Right hindlimb (tissue), 1 donor: ENCODE measurements around the gene RTL10.

Source experiments
- DNase-seq: peaks from one replicate; pipeline ENCODE4 v3.0.0-alpha.2; 2018

Gene RTL10

DNA sequence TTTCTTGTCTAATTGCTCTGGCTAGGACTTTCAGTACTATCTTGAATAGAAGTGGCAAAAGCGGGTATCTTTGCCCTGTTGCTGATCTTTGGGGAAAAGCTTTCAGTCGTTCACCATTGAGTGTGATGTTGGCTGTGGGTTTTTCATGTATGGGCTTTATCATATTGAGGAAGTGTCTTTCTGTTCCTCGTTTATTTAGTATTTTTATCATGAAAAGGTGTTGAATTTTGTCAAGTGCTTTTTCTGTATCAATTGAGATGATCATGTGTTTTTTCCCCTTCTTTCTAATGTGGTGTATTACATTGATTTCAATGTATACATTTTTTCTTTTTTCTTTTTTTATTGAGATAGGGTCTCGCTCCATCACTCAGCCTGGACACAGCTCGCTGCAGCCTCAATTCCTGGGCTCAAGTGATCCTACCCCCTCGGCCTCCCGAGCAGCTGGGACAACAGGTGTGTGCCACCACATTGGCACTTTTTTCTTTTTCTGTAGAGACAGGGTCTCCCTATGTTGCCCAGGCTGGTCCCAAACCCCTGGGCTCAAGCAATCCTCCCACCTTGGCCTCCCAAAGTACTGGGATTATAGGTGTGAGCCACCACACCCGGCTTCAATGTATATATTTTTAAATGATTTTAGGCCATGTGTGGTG, 5.3 kb upstream of the RTL10 start:
- no peak for DNase-seq

DNA sequence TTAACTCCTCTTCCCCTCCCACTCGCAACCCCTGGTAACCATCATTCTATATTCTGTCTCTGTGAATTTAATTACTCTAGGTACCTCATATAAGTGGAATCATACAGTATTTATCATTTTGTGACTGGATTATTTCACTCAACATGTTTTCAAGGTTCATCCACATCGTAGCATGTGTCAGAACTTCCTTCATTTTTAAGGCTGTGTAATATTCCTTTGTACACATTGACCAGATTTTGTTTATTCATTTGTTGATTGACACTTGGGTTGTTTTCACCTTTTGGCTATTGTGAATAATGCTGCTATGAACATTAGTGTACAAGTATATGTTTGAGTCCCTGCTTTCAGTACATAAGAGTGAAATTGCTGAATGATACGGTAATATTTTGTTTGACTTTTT, 2.7 kb upstream of the RTL10 start:
- no peak for DNase-seq

DNA sequence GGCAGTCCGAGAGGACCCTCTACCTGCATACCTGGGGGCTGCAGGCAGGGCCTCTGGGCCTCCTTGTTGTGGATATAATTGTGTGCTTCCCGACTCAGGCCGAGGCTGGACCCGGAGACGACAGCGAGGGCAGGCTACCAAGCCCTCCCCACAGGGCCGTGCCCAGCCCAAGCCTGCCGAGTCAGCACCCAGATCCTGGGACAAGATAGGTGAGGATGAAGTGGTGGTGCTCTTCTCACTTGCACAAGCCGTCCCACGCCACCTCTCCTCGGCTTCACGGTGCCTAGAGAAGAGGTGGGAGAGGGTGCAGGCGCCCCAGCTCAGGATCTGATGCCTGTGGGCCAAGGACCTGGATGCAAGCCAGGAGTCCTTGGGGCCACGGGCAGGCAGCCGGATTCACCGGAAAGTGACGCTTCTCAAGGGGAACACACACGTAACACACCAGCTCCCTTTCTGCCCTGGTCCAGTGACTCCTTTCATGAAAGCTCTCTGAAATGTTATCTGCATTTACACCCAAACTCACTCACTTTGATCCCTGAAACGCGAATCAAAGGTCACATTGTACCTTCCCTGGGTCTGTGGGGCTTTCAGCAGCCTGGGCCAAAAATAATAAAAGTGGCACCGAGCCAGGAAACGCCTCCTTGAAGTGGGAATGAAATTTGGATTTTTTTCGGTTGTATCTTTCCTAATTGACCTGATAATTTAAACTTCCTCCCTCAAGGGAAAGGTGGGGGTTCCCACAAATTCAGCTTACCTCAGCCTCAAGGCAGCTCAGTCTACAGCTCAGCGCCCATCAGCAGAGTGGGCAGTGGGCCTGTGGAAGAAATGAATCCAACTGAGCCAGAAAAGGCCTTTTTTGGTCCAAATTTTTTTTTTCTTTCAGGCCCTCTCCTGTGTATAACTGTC, 1.1 kb upstream of the RTL10 start:
- peak; percentile 53 for DNase-seq

DNA sequence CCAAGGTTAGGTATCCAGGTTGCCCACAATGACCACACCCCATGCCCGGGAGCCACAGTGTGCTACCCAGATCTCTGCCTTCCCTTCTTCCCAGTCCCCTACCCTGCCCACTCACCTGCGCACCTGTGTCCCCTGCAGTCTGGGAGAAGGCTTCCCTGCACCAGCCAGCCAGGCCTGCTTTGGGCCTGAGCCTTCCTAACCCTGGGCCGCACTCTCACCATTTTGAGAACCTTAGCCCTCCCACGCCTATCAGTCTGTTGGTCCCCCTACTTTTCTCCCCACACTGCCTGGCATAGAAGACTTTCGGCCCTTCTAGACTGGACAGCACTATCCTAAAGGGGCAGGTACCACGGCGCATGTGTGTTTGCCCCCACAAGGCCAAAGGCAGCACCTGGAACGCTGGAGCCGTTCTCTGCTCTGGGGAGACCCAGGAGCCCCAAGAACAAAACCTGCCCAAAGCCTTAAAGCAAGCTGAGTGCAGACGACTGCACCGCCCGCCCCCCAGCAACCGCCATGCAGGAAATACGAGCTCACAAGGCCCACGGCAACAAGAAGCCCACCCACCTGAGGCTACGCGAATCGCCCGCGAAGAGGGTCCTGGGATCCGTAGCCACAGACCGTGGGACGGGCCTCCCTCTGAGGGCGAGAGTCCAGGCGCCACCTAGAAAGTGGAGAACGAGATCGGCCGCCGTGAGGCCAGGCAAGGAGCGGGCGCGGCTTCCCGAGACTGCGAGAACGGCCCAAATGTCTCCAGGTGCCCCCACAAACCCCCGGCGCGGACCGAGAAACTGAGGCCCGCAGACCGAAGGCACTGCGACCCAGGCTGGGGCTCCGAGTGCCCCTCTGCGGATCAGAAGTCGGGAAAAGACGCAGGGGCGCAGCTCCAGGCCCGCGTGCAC, 546 bp downstream of the RTL10 start:
- no peak for DNase-seq

DNA sequence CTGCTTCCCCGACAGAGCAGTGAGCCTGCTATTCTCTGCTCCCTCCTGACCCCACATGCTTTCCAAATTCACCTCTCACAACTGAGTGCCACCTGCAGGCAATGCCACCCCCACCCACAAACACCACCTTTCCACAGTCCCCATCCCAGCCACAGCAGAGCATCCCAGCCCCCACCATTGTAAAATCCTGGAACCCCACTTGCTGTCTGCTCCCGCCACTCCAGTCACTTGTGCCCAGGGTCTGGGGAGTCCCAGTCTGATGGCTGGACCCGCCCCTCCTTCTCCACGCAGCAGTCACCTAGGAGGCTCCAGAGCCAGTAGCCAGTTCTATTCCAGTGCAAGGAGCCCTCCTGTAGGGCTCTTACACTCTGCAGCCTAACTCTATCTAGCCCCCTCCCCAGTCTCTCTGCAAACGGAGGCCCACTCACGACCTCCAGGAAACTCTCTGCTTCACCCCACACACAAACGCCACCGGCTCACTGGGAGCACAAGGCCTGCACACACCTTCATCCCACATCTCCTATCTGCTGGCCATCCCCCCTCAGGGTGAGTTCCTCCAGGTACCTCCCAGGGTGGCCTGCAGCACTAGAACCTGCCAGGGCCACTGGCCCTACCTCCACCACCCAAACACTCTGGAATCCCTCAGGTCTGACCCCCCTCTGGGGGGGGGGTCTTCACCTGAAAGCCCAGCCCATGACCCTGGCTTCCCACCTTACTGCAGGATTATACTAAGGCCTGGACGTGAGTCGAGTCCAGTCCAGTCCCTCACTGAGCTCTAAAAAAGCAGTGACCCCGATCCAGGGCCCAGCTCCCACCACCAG, 1.4 kb downstream of the RTL10 start:
- DNase-seq = peak; percentile 22

DNA sequence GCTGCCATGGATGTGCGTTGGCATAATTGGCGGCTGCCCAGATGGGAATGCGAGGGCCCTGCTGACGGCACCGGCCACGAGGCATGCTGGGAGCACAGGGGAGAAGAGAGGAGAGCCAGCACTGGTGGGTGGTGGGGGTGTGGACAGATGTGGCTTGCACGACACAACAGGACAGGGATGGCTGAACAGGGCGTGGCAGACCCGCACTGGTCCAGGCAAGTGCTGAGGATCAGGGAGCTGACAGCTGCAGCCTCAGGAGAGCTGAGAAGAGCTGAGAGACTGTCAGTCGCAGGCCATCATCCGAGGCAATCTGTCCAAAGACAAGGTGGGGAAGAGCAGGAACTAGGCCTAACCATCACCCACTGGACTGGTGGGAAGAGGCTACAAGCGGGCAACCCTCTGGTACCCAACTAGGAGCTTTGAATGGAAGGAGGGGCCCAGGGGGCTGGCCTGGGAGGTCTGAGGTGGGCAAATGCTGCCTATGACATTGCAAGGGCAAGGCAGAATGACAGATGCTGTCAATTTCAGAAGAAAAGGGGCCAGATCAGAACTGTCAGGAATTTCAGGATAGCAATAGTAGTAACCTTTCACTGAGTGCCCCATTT, 2.4 kb downstream of the RTL10 start:
- DNase-seq = peak; percentile 28

DNA sequence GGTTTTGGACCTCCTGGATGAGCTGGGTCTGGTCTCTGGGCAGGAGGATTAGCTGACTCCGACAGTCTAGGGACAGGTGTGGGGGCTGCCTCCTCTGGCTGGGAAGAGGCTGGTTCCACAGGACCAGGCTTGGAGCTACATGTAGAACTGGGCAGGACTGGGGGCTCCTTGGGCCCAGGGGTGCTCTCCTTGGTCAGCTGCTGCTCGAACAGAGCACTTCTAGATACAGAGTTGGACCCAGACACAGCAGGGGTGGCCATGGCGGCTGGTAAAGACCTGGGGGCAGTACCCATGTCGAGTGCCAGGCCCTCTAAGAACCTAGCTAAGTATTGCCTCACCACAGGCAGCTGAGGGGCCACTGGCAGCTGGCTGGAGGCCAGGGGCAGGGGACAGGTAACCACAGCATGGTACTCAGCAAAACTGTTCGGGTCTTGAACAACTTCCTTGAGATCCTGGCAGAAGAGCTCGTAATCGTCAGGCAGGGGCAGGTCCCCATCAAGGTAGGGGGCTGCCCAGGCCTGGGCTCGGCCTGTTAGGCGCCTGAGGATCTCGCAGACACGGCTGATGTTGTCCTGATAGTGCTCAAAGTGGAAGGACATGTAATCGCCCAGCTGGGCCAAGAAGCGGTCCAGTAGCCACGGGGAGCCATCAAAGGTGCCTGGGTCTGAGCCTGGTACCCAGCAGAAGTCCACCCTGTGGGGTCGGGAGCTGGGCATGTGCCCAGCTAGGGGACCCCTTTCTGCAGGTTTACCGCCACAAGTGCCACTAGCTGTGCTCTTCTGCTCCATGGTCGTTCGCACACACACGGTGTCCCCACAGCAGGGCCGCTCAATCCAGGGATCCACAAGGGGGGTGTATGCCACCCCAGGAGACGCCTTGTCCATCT, 3.1 kb downstream of the RTL10 start:
- DNase-seq = no peak

DNA sequence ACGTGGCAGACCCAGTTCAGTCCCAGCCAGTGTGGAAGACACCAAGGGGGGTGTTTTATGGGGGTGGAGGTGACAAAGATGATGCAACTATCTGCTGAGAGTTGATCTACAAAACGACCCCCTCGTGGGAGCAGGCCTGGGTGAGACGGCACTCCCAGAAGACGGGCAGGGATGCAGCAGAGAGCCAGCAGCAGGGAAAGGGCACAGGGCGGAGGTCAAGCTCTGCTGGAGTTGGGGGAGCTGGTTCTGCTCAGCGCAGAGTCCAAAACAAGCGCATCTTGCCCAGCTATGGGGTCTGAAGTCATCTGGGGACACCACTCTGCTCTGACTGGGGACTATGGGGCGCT, 3.9 kb downstream of the RTL10 start:
- DNase-seq = no peak

DNA sequence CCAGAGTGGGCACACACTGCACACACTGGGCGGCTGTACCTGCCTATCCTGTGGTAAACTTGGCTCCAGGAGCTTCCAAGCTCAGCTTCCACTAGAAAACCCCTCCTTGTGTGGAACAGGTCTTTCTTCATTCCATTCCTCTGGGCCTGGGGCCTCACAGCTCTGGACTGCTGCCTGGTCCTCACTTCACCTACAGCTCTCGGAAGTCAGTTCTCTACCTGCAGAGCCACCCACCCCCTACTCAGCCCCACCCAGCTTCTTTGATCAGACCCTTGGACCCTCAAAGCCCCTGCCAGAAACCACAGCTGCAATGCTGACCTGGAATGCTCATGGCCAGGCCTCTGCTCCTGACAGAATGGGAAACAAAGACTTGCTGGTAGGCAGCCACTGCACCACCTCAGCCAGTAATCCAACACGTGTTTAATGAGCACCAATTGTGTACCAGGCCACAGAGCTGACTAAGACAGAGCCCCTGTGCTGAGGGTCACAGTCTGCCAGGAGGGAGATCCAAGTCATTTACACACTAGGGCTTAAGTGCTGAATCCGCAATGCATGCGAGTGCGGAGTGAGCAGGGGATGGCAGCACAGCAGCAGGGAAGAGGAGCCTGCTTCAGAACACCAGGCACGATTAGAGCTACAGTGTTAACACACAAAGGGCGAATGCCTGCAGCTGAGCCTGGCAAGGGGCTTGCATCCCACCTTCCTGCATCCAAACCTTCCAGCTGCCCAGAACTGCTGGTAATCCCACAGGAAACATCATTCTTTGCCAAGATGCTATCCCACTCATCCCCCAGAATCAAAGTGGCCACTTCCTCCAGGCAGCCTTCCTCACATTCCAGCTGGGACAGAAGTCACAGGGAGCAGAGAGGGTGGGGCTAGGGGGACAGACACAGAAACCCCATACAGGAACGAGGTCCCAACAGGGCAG, 4.6 kb downstream of the RTL10 start:
- no peak for DNase-seq

DNA sequence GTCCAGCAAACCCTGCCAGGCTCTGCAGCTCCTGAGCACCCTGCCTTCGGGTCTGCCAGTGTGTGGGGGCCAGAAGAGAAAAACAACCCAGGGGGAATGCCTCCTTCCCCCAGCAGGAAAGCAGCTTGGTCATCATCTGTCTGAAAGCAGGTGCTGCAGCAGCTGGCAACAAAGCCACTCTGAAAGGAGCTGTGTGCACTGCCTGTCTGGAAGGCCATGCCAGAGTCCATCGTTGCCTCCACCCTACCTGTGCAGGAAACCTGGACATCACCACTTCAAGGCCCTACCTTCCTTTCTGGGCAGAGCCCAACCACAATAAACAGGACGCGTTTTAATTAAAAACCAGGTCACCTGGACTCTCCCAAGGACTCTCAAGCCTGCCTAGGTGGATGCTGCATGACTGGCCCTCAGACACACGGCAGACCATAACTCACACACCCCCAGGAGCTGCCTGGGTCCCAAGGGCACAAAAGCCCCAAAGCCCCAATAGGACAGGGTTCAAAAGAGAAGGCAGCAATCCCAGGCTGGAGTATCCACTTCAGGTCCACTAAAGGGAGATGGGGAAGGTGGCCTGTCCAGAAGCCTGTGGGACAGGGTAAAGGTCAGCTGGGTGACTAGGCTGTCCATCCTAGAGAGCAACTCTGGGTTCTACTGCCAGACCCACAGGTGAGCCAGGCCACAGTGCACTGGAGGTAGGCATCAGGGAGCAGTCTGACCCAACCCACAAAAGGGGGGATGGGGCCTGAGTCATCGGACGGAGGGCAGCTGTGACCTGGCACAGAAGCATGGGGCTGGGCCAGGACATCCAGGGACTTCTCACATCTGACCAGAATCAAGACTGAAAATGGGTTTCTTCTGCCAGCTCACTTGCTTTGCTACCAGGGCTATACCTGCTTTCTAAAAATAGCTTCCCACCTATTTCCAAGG, 6.1 kb downstream of the RTL10 start:
- DNase-seq = no peak

DNA sequence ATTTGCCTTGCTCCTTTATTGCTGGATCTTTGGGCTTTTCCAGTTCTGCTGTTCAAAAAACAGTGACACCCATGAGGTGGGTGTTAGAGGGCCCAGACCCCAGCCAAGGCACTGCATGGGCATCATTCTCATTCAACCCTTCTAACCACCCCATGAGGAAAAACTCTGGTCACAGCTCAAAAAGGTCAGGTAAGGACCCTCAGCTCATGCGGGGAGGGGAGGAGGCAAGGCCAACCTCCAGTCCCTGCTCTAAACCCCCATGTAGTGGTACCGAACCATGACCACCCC, 7.4 kb downstream of the RTL10 start:
- DNase-seq = no peak

DNA sequence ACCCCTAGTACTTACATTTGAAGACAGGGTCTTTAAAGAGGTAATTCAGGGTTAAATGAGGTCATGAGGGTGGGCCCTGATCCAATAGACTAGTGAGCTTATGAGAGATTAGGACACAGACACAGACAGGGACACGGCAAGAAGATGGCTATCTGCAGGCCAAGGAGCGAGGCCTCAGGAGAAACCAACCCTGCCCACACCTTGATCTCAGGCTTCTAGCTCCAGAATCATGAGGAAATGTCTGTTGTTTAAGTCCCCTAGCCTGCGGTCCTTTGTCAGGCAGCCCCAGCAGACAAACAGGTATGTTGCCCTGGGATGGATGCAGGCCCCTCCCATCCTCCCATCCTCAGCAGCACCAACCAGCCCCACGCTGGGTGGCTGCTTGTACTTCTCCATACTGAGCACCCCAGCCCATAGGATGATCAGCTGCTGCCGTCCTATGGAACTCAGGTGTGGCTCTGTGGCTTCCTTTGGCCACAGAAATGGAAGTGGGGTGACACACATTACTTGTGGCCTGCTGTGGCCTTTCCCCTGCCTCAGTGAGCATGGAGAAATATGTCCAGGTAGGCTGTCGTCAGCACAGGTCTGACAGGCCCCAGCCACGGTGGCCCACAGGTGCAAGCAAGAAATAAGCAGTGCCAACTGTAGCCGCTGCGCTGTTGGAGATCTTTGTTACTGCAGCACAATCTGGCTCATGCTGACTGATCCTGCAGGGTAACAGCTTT, 7.9 kb downstream of the RTL10 start:
- no peak for DNase-seq

DNA sequence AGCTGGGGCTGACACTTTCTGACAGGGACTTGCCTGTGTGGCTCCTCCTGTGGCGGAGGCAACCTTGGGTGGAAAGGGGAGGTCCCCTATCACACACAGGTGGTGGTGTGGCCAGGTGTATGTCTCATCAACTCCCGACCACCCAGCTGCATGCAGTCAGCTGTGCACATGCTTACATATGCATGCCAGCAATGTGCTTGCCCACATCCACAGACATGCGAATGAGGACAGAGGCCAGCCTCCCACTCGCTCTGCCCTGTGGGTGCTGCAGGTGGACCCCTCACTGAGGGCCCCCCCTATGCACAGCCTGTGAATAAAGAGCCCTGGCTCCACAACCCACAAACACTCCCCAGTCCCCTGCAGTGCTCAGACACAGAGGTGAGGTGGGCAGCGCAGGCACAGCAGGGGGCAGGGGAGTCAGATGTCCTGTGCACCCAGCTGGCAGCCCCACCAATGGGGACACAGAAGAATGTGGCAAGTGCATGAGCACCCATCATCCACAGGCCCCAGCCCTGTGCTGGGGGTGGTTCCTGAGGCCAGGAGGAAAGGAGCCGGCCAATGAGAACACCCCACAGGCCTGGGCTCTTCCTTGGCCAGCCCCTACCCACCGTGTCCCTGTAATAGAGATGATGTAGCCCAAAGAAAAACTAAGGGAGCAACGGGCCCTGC, 9.5 kb downstream of the RTL10 start:
- no peak for DNase-seq

DNA sequence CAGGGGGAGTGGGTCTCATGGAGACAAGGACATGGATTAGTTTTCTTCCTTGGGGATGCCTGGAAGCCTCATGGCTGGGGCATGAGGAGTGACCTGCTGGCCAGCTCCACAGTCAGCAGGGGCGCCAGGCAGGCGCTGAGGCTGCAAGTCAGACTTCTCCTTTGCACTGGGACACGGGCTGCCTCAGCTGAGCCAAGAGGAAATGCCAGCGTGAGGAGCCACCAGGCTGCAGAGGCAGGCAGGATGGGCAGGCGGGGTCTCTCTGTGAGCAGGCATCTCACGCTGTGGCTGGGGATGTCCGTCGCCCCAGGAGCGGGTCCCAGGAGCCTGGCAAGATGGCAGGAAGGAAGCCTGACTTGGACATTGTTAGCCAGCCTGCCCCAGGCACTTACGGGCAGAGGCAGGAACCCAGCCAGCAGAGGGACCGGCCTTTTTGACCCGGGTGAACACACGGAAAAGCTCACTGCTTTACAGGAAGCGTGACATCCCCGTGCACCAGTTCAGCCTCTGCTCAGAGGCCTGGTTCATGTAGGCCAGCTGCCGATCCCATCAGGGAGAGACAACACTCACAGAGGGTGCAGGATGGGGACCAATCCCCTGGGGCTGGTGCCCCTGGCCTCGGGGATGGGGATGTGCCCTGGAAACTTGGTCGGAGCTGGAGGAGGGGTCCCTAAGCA, 10.2 kb downstream of the RTL10 start:
- peak; percentile 69 for DNase-seq

DNA sequence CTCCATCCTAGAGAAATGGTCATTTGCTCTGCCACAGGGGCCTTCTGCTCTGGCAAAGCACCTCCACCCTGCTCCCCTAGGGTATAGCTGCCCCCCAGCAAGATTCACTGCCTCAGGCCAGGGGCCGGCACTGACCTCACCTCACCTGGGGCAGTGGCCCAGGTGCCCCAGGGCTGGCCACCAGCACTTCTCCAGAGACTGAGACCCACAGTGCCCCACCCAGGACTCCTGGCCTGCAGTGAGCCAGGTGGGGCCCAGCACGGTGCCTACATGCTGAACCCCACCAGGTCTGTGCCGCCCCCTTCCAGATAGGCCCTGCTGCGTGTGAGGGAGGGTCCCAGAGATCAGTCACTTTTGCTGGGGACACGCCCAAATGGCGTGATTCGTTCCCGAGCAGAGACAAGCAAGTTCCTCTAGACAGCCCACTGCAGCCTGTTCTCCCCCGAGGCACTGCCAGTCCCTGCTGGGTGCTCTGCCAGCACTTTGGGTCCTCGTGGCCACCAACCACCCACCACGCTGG, 10.8 kb downstream of the RTL10 start:
- no peak for DNase-seq

DNA sequence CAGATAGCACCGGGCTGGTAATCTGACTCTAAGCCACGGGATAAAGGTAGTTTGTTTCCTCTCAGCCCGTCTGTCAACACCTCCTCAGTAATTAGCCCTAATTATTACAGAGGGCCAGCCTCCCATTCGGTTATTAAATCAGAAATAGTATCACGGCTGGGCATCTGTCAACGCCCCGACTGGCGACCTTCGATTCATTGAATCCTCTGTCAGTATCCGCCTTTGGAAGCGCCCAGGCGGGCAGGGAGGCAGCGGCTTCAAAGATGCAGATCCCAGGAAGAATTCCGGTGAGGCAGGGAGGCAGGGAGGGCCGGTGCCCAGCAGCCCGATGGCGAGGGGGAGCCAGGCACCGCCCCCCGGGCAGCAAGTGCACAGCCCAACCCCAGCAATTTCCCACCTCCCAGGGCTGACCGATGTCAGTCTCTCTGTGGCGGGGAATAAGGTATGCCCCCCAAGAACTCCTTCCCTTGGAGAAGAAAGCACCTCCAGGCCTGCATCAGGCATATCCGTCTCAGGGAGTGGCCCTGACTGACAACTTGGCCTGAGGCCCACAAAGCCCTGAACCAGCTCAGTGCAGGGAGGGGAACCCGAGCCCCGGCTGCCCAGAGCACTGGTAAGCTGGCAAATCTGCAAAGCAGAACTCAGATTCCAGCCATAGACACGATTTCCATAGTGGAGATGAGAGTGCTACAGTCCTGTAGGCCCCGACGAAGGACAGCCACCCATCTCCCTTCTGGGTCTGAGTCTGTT, 11.4 kb downstream of the RTL10 start:
- no peak for DNase-seq
